SKM-1 treated with dmso at 0.1 percent for 144 hours (cell line): ENCODE results near the gene LZTR1.
A peak's percentile ranks its signal among the peaks of the same experiment; 100 is the strongest.
"Not testable (repeated sequence)": the region's sequence is repeated elsewhere in the genome, so short reads cannot be mapped to it uniquely, and the experiment has no call there.

Experiments
- DNase-seq: peaks from one replicate; lab custom pipeline; 2025; ENCODE audit not compliant: unreplicated experiment; lab: John Stamatoyannopoulos, UW

LZTR1 gene

GRCh38 chr22:20994128-20994901 lies 12.2 kb downstream of the LZTR1 start:
- DNase-seq = no peak

DNA sequence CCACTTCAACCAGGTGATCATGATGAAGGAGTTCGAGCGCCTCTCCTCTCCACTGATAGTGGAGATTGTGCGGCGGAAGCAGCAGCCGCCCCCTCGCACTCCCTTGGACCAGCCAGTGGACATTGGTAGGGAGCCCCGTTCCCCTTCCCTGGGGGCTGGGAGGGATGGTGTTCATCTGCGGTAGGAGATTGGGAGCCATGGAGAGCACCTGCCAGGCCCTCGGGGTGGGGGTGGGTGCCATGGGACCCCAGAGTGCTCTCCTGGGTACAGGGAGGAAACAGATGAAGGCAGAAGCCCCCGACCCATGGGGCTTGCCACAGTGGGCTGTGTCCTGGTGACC lies 12.8 kb downstream of the LZTR1 start:
- DNase-seq = no peak

GRCh38 chr22:20995329-20996030 lies 13.4 kb downstream of the LZTR1 start:
- DNase-seq = no peak

DNA sequence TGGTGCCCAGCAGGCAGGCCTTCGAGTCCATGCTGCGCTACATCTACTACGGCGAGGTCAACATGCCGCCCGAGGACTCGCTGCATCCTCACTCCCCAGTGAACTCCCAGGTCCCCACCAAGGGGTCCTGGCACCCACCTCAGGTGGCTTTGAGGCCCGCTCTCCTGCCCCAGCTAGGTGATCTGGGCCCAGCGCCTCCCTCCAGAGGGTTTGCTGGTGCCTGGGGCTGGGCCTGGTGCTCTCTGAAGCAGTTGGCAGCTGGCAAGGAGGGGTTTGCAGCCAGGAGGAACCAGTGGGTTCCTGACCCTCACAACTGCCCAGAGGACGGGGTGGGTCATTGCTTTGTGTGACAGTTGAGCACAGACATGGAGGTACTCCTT lies 13.9 kb downstream of the LZTR1 start:
- no peak for DNase-seq

- DNase-seq = no peak
Observed at GRCh38 chr22:20996598-20997535, 14.8 kb downstream of the LZTR1 start.

DNA sequence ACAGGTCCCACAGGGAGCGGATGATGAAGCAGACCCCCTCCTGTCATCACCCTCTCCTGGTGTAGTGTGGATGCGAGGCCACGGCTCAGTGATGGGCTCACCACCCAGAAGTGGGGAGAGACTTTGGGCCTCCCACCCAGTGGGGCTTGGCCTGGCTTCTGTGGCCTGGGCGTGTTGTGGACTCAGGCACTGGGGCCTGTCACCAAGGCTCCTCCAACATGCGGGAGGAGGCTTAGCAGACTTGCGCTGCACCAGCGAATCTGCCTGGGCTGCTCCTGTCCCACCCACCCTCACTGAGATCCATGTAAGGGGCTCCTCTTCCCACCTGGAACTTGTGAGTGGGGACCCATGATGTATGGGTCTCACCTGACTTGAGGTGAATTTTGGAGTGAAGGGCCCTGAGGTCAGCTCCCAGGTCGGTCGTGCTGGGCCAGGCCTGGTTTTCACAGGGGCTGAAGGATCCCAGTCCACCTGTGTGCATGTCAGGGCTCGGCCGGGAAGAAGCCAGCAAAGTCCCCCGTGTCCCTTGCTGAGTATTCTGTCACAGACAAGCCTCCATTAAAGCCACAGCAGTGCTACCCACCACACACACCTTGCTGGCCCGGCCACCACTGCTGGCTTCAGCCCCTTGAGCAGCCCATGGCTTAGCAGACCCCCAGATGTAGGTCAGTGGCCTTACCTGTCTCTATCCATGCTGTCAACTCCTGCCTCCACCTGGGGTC lies 15.6 kb downstream of the LZTR1 start:
- no peak for DNase-seq

DNA sequence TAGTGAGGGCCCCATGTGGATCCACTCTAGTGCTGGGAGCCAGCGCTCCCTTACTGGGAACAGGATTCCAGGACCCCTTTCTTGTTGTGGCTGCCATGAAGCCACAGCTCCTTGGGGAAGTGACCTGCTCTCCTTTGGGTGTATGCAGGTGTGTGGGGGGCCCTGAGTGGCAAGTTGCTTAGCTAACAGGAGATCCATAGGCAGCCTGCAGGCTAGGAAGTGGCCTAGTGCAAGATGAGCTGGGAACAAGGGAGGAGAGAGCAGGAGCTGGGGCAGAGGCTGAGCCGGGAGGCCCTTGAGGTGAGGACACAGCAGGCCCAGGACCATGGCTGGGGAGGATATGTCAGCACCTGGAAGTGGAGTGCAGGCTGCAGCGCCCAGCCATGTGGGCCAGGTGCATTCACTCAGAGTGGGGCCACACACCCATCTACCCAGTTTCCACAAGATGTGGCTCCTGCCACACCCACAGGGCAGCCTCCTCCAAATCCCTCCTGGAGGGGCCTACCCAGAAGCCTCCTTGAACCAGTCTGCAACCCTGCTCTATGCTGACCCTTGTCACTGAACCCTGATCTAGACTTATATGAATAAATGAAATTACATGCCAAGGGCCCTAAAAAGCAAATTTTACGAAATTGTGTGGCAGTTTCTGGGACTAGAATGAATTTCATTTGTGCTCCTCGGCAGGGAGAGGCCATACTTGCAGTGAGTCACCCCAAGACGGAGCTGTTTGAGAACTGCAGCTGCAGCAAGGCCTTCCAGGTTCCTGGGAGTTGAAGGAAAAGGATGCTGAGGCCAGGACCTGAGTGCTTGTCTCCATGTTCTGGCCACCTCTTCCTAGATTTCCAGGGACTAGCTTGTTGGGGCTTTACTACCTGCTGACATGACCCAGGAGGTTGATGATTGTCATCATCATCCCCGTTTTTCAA lies 16.6 kb downstream of the LZTR1 start:
- DNase-seq = no peak

- no peak for DNase-seq
Observed at GRCh38 chr22:20999350-21000206, 17.5 kb downstream of the LZTR1 start.

GRCh38 chr22:21000207-21000986 lies 18.3 kb downstream of the LZTR1 start:
- no peak for DNase-seq

DNA sequence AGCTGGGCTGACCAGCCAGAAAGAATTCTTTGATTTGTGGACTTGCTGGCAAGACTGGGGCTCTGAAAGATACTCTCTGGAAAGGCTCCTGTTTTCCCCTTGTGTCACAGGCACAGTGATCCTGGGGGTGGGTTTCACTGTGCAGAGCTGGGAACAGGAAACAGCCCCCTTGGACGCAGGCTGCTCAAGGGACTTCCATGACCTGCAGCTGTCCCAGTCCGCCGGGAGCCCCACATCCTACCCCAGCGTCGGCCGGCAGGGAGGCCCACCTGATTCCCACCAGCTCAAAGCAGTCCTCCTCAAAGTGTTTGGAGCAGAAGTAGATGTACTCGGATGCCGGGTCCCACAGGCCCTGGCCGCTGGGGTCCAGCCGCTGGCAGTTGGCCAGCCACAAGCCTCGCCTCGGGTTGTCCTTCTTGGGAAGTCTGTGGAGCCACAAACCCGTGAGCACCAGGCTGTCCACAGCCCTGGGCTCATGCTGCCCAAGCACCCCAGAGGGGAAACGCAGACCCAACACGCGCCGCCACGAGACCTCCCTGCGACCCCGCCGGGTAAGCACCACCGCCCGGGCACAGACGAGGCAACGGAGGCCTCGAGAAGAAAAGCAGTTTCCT lies 19.0 kb downstream of the LZTR1 start:
- DNase-seq = no peak

DNA sequence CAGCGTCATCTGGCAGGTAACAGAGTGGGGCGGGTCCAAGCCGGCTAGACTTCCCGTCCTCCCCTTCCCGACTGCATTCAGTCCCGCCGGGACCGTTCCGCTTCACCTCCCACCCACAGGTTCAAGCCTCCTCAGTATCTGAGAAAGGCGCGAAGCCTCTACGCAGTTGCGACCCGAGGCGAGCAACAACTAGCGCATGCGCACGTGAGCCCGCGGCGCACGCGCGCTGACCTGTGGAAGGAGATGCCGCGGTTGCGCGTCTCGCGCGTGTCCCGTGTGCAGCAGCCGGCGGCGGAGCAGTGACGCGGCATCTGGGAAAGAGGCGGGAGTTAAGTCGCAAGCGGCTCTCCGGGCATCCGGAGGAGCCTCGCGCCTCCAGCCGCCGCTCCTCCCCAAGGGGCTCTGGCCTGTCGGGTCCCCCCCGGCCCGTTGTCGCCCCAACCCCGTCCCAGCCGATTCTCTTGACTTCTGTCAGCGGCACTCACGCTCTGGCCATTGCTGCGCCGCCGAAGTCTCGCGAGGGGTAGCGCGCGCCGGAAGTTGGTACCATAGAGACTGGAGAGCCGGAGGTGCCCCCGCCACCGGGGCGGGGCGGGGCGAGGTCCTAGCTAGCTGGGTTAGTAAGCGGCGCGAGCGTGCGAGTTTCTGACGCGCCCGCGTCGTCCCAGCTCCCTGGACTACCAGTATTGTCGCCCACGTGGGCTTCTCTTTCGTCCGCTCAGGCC lies 19.7 kb downstream of the LZTR1 start, which contains the start of gene THAP7:
TSS of gene THAP7 (minus strand) at position 518 of the 725 bp plus-strand sequence. CDS start at position 311, 207 bp downstream.
- DNase-seq = peak; percentile 95

DNA sequence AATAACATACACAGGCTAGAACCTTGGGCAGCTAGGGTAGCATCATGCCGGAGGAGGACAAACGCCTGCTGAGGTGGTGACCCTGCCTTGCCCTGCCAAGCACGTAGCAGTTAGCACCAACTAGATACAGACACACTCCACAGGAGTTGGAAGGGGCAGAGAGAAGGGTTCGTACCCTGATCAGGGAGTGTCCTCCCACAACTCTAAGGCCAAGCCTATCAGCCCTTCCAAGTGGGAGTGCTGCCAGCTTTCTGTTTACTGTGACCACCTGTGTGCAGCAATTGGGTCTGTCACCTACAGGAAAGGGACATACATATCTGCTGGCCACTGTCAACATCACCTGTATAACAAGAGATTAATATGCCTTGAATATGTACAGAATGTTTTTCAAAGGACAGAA lies 21.7 kb downstream of the LZTR1 start:
- DNase-seq = no peak

GRCh38 chr22:21009208-21009607 lies 27.1 kb downstream of the LZTR1 start:
- DNase-seq = not testable (repeated sequence)

- no peak for DNase-seq
Observed at GRCh38 chr22:21009638-21010425, 27.7 kb downstream of the LZTR1 start.

DNA sequence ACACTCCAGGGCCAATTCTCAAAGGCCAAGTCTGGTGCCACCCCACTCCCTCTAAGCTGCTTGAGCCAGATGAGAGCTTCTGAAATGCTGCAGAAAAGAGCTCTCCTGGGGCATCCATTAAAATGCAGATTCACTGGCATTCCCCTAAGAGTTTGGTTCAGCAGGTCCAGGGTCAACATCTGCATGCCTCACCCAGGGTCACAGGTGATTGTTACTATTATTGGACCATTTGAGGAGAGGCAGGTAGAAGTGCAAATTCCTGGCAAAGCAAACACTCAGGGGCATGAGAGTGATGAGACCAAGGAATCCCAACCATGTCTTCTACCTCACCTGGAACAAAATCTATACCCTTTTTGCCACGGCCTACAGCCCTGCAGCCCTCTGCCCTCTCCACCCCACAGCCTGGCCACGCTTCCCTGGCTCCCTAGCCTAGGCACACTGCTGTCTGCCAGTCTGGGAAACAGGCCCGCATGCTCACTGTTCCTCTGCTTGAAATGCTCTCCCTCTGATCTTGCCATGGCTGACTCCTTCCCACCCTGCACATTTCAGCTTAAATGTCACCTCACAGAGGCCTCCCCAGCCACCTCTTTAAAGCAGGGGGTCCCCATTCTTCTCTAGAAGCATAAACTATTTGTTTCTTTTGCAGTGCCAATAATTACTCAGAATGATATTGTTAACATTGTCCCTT lies 28.5 kb downstream of the LZTR1 start:
- DNase-seq = no peak
